Spleen (tissue), 11 donors: Measurements from ENCODE around the gene NPSR1. TPM values are rescaled to one million over a fixed set of nuclear protein-coding genes. Genes with fewer than 3 reads are reported as not detected.
A peak's percentile ranks its signal among the peaks of the same experiment; 100 is the strongest.

Experiments used
- DNase-seq: peaks from one replicate; pipeline ENCODE4 v3.0.0-alpha.2; 2020
- H3K27ac ChIP-seq, 8 donors: fragments of 200-600 bp; sonication (generic) in 7 of 8; 1 replicate in 4 of 8; 2 replicates in 4 of 8; pipeline versions ENCODE4 v1.5.0 to v1.8.0; 2016 to 2021; ENCODE audit warnings: inconsistent platforms in 4 of 8, mild to moderate bottlenecking in 4 of 8, moderate library complexity in 1 of 8
- H3K27me3 ChIP-seq, 7 donors: fragments of 200-600 bp; sonication (generic) in 6 of 7; replicated peaks in 1 of 7; 1 replicate in 4 of 7; 2 replicates in 3 of 7; pipeline versions ENCODE4 v1.5.0 to v1.8.0; 2016 to 2021; ENCODE audit warnings: inconsistent platforms in 3 of 7, mild to moderate bottlenecking in 1 of 7
- H3K36me3 ChIP-seq, 6 donors: fragments of 200-600 bp; sonication (generic) in 5 of 6; 1 replicate in 4 of 6; 2 replicates in 2 of 6; pipeline versions ENCODE4 v1.5.0 to v1.8.0; 2016 to 2021; ENCODE audit warnings: inconsistent platforms in 2 of 6
- H3K4me1 ChIP-seq, 6 donors: fragments of 200-600 bp; sonication (generic) in 5 of 6; 1 replicate in 3 of 6; 2 replicates in 3 of 6; pipeline versions ENCODE4 v1.5.0 to v1.8.0; 2016 to 2021; ENCODE audit warnings: inconsistent platforms in 3 of 6
- H3K4me3 ChIP-seq, 8 donors: fragments of 200-600 bp; sonication (generic) in 7 of 8; 1 replicate in 4 of 8; 2 replicates in 4 of 8; pipeline versions ENCODE4 v1.5.0 to v1.8.0; 2016 to 2021; ENCODE audit warnings: inconsistent platforms in 4 of 8, mild to moderate bottlenecking in 4 of 8, moderate library complexity in 2 of 8
- H3K9me3 ChIP-seq, 8 donors: fragments of 200-600 bp; sonication (generic) in 7 of 8; 1 replicate in 4 of 8; 2 replicates in 4 of 8; pipeline versions ENCODE4 v1.5.0 to v1.8.0; 2016 to 2021; ENCODE audit warnings: inconsistent platforms in 4 of 8
- POLR2A ChIP-seq, 3 donors: fragments of 450-650 bp; IDR thresholded peaks; one replicate each; pipeline ENCODE4 v1.5.1; 2017; ENCODE audit warnings: antibody characterized with exemption in 3 of 3, mild to moderate bottlenecking in 1 of 3
- POLR2AphosphoS5 ChIP-seq, 3 donors: sonication (generic); formaldehyde crosslinking; IDR thresholded peaks; one replicate each; pipeline ENCODE4 v1.5.1; 2017; ENCODE audit warnings: antibody characterized with exemption in 3 of 3
- WGBS, 5 donors: extraction: QIAGEN DNeasy Blood & Tissue Kit in 3 of 5; methylation state at CpG; one replicate each; pipeline versions ENCODE4 v1.1.5 to v1.1.7; 2013 to 2018; 5-methylcytosine and 5-hydroxymethylcytosine counted together
- intact Hi-C: fragments of 100-400 bp; cut with DNase I; formaldehyde crosslinking; loops from one replicate; pipeline ENCODE4 v1.15.0; 2023; ENCODE audit warnings: low total_unique reads
- polyA plus RNA-seq, 3 donors: library from polyadenylated mRNA; stranded (reverse); fragments of 200-250 nt; gene quantifications; one replicate each; pipeline ENCODE4 v1.2.1, GENCODE V29; 2013
- total RNA-seq, 7 donors: library from RNA; depleted of rRNA in 3 of 7; stranded (reverse); fragments of >200 nt in 3 of 7; fragmentation: NEBNext Ultra II Directional in 4 of 7; extraction: Animal tissue kit (Norgen Biotek cat#: 25700) in 4 of 7; gene quantifications; one replicate each; pipeline versions ENCODE4 v1.1.0 to v1.2.1, GENCODE V29; 2016 to 2021
- TF ChIP-seq, protein P1 (sequence below), 11 experiments: fragments of 200-600 bp in 7 of 11; fragments of 450-650 bp in 4 of 11; sonication (generic) in 4 of 11; IDR thresholded peaks in 8 of 11; conservative IDR thresholded peaks in 3 of 11; 1 replicate in 7 of 11; 2 replicates in 4 of 11; pipeline versions ENCODE4 v1.4.0 to v1.8.0; 2016 to 2021; ENCODE audit warnings: antibody characterized with exemption in 11 of 11, inconsistent platforms in 4 of 11, mild to moderate bottlenecking in 1 of 11
- donor health status: healthy with polysubstance abuse.
- donor health status: DM: no; HTN: no; CAD: no; lungs with moderate emphysema.
- donor health status: DM: no; HTN: no; CAD: no.
- donor health status: Bipolar disorder and iron deficiency.
- donor health status: healthy.
- donor health status: DM: no; HTN: no; CAD: no.
- donor health status: DM: yes; HTN: yes; CAD: no.

Gene NPSR1
- total and polyA plus RNA-seq, 10 donors = not detected

DNA sequence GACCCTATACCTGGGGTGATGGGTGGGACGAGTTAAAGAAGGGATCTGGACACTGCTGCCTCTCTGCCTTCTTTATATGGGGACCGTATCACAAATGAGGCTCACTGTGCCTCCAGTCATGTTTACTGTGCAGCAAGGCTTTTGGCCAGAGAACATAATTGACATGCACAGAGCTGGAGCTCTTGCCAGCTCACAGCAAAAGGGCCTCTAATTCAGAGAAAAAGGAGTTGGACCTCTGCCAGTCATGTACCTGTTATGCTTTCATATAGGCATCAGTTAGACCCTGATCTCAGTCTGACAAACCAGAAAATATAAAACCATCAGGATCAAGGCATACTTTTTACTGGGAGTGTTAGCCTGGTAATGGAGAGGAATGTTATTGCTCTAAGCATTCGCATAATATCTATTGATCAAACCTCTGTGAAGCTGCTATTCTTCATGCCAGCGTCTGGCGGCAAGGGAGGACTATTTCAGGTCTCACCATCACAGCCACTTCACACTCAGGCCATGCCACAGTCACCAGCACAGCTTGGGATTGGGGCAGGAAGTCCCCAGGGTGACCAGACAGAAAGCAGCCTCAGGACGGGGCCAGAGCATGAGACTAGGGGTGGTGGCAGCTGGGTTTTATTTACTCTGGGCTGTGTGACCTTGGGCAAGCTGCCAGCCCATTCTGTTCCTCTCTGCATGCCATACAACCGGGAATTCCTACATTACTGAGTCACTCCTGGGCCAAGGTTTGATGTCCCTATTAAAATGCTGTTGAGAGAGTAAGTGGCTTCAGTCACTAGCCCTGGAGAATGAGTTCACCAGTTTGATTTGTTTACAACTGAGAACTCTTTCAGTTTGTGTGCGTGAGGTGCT, 90.1 kb downstream of the NPSR1 start:
- TF ChIP-seq, protein P1, sequence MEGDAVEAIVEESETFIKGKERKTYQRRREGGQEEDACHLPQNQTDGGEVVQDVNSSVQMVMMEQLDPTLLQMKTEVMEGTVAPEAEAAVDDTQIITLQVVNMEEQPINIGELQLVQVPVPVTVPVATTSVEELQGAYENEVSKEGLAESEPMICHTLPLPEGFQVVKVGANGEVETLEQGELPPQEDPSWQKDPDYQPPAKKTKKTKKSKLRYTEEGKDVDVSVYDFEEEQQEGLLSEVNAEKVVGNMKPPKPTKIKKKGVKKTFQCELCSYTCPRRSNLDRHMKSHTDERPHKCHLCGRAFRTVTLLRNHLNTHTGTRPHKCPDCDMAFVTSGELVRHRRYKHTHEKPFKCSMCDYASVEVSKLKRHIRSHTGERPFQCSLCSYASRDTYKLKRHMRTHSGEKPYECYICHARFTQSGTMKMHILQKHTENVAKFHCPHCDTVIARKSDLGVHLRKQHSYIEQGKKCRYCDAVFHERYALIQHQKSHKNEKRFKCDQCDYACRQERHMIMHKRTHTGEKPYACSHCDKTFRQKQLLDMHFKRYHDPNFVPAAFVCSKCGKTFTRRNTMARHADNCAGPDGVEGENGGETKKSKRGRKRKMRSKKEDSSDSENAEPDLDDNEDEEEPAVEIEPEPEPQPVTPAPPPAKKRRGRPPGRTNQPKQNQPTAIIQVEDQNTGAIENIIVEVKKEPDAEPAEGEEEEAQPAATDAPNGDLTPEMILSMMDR (IDR thresholded peaks at IDR 0.05 in 8 of 11, conservative IDR thresholded peaks at IDR 0.05 in 3 of 11) = no peak
- TF ChIP-seq POLR2AphosphoS5 (IDR thresholded peaks at IDR 0.05) = peak in 2 of 3 donors; percentile 67 to 76
- Histone ChIP-seq H3K9me3 (peaks cover 0 to 4% (median 0%) of the 10 kb centered on the region in 8 donors), H3K4me3 (no peak overlapping the region), H3K27me3 (no peaks in the 10 kb centered on the region), H3K4me1 (peaks cover 0 to 5% (median 0%) of the 10 kb centered on the region in 6 donors), H3K36me3 (no peaks in the 10 kb centered on the region), H3K27ac (peak overlapping the region in 7 of 8 donors; percentile 45 to 85 (median 69))
- intact Hi-C loops = no loop called here
- DNase-seq = peak; percentile 86
- WGBS, 5 donors = 48 to 74% (median 64%) methylated on average over 8 of the region's 8 CpGs

DNA sequence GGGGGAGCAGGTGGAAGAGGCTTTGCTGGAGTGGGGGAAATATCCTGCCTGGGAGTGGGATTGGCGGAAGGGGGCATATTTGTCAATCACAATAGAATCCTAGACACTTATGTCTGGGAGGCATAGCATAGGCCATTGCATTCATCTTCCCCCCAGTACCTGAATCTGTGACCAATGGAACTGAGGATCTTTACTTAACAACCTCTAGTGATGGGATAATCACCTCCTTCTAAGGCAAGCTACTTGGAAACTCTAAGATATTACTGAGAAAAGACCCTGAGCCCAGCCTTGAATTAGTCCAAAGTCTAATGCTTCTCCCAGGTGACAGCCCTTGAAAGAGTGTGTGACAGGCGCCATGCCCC, 90.7 kb downstream of the NPSR1 start:
- no peaks in the 10 kb centered on the region for H3K36me3 ChIP-seq
- H3K27ac ChIP-seq = peak overlapping the region in 7 of 8 donors; percentile 44 to 85 (median 69)
- no peak overlapping the region for H3K4me3 ChIP-seq
- H3K4me1 ChIP-seq = peaks cover 0 to 5% (median 0%) of the 10 kb centered on the region in 6 donors
- WGBS, 5 donors = 76 to 95% (median 83%) methylated on average over 2 of the region's 2 CpGs
- TF ChIP-seq, protein P1 (IDR thresholded peaks at IDR 0.05 in 8 of 11, conservative IDR thresholded peaks at IDR 0.05 in 3 of 11) = no peak
- TF ChIP-seq POLR2A (IDR thresholded peaks at IDR 0.05) = no peak
- intact Hi-C loops = no loop called here
- no peaks in the 10 kb centered on the region for H3K27me3 ChIP-seq
- no peaks in the 10 kb centered on the region for H3K9me3 ChIP-seq
- DNase-seq = no peak

DNA sequence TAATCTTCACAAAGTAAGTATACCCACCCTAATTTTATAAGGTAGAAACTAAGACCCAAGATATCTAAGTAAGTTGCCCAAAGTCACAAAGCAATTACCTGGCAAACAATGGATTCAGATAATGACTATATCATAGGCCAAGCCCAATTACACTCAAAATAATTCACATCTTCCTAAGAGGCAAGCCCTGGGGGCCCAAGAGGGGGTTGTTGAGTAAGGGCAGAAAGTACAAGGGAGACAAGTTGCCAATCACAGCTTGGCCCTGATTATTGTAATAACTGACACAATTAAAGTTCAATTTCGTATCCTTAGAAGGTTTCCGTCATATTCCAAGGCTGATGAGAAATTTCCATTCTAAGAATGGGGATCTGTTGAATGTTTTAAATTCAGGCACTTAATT, 91.4 kb downstream of the NPSR1 start:
- no peaks in the 10 kb centered on the region for H3K9me3 ChIP-seq
- H3K27me3 ChIP-seq = no peaks in the 10 kb centered on the region
- TF ChIP-seq POLR2A (IDR thresholded peaks at IDR 0.05) (no peak), POLR2AphosphoS5 (IDR thresholded peaks at IDR 0.05) (no peak)
- TF ChIP-seq, protein P1 (IDR thresholded peaks at IDR 0.05 in 8 of 11, conservative IDR thresholded peaks at IDR 0.05 in 3 of 11) = no peak
- no peak overlapping the region for H3K4me3 ChIP-seq
- H3K4me1 ChIP-seq = peaks cover 0 to 5% (median 0%) of the 10 kb centered on the region in 6 donors
- H3K36me3 ChIP-seq = no peaks in the 10 kb centered on the region
- DNase-seq = no peak
- intact Hi-C loops = no loop called here
- WGBS, 5 donors = 83 to 95% (median 91%) methylated on average over 2 of the region's 2 CpGs
- peak overlapping the region in 2 of 8 donors; percentile 76 to 85 for H3K27ac ChIP-seq

DNA sequence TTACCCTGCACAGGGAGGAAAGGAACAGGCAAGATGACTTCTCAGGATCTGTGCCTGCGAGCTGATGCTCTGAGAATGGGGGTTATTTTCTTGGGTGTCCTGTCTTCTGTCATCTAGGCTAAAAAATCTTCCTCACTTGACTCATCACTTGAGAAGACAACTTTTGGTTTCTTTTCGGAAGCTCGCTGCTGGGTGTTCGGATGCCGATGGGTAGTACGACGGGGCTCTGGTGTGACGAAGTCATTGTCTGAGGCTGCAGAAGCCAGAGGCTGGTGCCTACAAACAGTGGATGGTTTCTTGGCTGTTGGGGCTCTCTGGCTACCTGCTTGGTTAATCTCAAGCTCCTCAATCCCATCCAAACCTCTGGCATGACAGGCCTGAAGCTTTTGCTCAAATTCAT, 92.2 kb downstream of the NPSR1 start:
- TF ChIP-seq, protein P1 (IDR thresholded peaks at IDR 0.05 in 8 of 11, conservative IDR thresholded peaks at IDR 0.05 in 3 of 11) = no peak
- TF ChIP-seq POLR2A (IDR thresholded peaks at IDR 0.05) (no peak), POLR2AphosphoS5 (IDR thresholded peaks at IDR 0.05) (no peak)

More for the DNA sequence above, 92.2 kb downstream of the NPSR1 start:
- Histone ChIP-seq H3K36me3 (no peaks in the 10 kb centered on the region), H3K4me3 (no peak overlapping the region), H3K27ac (no peak overlapping the region), H3K4me1 (peaks cover 0 to 5% (median 0%) of the 10 kb centered on the region in 6 donors), H3K27me3 (no peaks in the 10 kb centered on the region), H3K9me3 (no peaks in the 10 kb centered on the region)
- no peak for DNase-seq
- 92 to 98% (median 97%) methylated on average over 8 of the region's 8 CpGs for WGBS, 5 donors
- intact Hi-C loops = no loop called here
